Activated CD4-positive, CD25-positive, alpha-beta regulatory T cell (primary cell): ENCODE results near the gene RTN4IP1.
"Not testable (repeated sequence)": the region's sequence is repeated elsewhere in the genome, so short reads cannot be mapped to it uniquely, and the experiment has no call there.

Source experiments
- DNase-seq, 4 experiments: peaks; one replicate each; lab custom pipeline; 2025; lab: John Stamatoyannopoulos, UW

RTN4IP1 gene

DNA sequence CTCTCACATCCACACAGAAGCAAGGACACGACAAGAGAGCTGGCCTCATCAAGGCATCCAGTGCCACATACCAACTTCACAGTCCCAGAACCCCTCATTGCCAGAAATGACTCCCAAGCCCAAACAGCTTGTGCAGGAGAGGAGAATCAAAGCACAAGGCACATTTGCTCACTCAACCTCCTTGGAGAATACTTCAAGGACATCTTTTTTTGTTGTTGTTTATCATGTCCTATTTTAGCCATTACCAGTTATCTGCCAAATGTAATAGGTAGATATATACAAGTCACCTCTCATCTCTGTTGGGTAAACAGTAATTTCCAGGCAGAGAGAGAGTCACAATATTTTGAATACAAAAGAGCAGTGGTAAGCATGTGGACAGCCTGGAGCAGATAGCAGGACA lies 47.8 kb downstream of the RTN4IP1 start:
- no peak for DNase-seq

- DNase-seq: no peak
Observed at GRCh38 chr6:106579281-106579680, 50.0 kb downstream of the RTN4IP1 start.

DNA sequence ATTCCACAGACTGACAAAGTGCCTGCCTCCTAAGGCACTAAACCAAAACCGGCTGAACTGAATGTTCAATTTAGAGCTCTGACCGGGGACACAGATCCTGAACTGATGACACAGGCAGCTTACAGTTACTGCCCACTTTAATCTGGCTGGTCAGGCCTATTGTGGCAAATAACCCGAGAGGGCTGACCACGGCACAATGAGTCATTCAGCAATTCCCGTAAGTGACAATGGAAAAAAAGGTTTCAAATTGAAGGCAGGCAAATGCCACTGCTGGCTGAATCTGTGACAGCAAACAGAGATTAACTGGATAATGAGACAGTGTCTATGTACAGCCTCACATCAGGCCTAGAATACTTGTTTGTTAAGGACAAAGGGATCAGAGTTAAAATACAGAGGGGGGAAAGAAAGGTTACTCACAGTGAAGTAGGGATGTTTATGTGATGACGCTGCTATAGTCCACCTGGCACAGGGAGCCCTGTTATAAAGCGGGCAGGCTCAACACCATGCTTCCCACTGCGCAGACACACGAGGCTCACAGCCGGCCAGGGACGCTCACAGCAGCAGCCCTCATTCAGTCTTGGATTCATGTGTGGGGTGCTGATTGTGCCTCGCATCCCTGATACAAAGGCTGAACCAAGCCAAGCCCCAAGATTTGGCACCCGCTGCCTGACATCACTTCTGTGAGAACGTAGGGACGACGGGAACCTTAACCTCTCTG lies 54.4 kb downstream of the RTN4IP1 start:
- no peak for DNase-seq

DNA sequence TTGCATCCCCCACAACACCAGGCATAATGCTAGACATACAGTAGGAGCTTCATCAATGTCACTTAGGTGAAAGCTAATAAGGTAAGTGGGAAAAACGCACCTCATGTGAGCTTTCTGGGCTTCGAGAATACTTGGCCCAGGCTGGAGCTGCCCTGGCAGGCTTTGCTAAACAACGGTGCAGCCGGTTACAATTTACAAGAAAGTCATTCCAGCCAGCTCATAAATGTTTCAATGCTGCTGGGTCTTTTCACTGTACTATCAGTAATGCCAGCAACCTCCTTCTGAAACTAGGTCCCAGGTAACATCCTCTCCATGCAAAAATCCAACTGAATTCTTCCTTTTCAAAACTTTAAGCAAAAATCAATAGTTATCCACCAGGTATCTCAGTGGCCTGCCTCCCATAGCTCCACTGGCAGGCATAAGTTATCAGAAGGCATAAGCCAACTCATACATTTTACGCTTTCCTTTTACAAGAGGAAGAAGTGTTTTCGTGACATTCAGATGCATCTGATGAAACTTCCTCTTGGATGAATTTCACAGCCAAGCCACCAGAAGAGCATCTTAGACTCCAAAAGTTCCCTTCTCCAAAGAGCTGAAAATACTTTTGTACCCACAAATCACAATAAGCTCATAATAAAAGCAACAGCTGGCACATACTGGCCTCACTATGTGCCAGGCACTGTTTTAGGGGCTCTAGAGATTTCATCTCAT lies 56.3 kb downstream of the RTN4IP1 start:
- DNase-seq: no peak

DNA sequence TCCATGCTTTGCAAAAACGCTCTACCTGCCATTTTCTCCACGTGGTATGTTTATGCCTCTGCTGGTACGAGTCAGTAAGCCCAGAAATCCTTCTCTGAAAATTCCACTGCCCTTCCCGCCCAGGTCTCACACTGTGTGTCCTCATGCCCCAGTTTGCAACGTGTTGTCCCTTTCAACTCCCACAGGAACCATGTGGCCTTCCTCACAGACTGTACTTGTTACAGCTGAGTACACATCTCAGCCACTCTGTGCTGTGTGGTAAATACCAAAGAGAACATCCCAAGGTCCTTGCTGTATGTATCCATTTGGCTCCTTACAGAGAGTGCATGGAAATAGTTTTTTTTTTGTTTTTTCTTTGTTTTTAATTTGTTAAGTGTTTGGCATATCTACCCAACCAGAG lies 56.9 kb downstream of the RTN4IP1 start:
- DNase-seq: no peak

GRCh38 chr6:106569428-106569827 lies 59.9 kb downstream of the RTN4IP1 start:
- no peak for DNase-seq

DNA sequence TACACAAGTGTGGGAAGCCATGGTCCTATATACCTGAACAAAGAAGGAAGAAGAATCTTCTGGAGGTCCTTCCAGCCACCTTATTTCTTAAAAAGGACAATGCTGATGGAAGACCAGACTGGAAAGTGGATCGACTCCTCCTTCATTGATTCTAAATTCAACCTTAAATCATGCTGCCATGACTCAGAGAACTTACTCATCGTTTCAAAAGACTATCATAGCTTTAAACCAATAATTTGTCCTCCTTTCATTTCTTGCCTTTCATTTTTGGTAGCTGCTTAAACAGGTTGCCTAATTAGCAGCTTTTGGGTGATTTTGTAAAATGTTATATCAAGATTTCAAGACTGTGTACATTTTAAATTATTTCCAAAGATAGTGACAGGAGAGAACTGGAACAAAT lies 60.8 kb downstream of the RTN4IP1 start:
- no peak for DNase-seq

GRCh38 chr6:106564476-106564875 lies 64.8 kb downstream of the RTN4IP1 start:
- no peak for DNase-seq

DNA sequence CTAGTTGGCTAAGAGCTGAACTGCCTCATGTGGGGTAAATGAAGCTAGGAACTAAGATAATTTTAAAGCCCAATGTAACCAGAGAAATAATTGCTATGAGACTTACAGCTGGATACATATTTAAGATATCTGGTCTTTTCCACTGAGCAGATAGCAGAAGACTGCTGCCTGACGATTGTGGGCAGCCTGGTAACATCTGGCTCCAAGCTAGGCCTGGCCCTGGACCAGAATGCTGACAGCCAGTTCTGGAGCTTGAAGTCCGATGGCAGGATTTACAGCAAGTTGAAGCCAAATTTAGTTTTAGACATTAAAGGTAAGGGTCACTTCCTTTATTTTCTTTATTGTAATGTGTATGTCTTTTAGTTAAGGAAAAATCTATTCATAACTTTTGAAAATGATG lies 65.7 kb downstream of the RTN4IP1 start:
- no peak for DNase-seq

GRCh38 chr6:106561686-106562405 lies 67.5 kb downstream of the RTN4IP1 start:
- DNase-seq: no peak

DNA sequence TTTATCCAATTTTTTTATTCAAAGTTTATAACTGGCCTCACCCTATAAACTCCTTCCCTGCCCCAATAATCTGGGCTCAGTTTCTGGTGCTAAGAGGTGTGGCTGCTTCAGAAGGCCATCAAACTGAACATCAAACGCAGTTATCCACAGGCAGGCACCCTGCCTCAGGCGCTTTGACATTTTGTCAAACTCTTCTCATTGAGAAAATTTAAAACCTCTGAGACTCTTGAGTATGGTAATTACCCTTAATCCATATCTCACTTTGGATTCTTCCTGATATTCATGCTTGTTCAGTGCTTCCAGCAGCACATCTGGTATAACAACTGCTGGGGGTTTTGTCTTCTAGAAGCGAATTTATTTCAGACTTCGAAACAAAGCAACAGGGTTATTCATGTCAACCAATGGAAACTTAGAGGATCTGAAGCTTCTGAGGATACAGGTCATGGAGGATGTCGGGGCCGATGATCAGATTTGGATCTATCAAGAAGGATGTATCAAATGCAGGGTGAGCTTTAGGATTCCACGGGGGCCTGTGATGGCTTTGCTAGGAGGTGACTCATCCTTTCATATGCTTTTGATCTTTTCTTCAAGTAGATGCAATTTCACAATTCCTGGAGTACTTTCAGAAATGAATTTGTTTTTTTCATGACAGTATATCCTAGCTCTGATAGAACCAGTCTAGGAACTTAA lies 68.2 kb downstream of the RTN4IP1 start:
- no peak for DNase-seq

- not testable (repeated sequence) for DNase-seq
Observed at GRCh38 chr6:106559659-106560058, 69.6 kb downstream of the RTN4IP1 start.

DNA sequence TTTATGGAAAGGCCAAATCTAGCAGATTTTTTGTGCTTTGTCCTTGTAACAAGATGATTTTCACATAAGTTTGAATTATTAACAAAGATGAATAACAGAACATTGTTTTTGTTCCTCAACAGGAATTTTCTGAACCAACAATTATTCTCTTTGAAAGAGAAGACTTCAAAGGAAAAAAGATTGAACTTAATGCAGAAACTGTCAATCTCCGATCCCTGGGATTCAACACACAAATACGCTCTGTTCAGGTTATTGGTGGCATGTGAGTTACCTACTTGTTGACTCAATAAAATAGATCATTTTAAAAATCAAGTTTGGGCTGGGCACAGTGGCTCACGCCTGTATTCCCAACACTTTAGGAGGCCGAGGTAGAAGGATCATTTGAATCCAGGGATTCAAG lies 70.9 kb downstream of the RTN4IP1 start:
- DNase-seq: no peak

GRCh38 chr6:106557837-106558236 lies 71.5 kb downstream of the RTN4IP1 start:
- no peak for DNase-seq

DNA sequence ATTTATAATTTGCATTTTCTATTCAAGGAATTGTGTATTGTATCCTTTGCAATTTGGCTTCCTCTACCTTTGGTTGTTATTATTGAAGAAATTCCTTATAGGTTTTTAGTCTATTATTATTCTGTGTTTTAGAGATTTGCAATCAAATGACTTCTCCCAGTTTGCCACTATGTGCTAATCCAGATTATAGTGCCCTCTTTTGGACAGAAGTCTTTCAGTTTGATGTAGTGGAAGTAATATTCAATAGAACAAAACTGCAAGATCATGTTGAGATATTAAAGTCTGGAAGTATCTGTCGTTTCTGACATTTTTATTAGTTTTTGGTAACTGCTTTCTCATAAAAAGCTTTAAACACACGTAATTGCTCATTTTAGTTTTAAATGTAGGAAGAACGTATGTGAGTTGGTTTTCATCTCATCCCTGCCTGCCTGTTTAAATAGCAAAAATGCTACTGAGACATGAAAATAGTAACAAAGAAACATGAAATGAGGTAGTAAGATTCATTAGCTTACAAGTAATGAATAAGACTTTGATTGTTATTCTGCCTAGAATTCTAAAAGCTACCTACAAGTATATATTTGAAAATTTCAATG lies 72.8 kb downstream of the RTN4IP1 start:
- no peak for DNase-seq

DNA sequence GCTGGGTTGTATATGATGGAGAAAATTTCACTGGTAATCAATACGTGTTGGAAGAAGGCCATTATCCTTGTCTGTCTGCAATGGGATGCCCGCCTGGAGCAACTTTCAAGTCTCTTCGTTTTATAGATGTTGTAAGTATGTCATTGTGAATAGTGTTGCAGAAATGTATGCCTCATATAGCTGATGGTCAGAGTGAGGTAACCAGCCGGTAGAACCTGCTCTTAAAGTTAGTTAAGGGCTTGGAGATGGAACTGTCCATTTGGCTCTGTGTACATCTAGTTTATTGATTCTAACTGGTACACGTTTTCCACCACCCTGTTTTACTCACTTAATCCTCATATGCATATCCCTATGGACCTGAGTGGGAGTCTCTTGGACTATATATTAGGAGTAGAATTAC lies 73.5 kb downstream of the RTN4IP1 start:
- DNase-seq: no peak

DNA sequence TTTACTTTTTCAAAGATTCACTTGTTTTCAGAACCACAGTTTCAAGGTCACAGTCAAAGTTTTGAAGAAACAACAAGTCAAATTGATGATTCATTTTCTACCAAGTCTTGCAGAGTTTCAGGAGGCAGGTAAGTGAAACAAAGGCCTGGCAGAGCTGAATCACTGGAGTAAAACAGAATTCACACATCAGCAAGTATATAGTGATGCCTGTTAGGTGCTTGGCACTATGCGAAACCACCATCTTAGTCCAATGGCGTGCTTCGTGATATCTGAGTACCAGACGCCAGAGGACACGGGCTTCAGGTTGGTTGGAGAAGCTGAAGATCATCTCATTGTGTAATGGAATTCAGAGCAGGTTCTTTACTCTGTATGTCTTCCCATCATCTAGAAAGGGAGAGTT lies 75.9 kb downstream of the RTN4IP1 start:
- DNase-seq: no peak

GRCh38 chr6:106551155-106551554 lies 78.1 kb downstream of the RTN4IP1 start:
- DNase-seq: no peak

- no peak for DNase-seq
Observed at GRCh38 chr6:106549521-106549920, 79.8 kb downstream of the RTN4IP1 start.

GRCh38 chr6:106548926-106549455 lies 80.3 kb downstream of the RTN4IP1 start:
- not testable (repeated sequence) for DNase-seq

- no peak for DNase-seq
Observed at GRCh38 chr6:106547601-106548453, 81.5 kb downstream of the RTN4IP1 start.
